ENCODE data around the gene CMIP.

Gene CMIP

GRCh38 chr16:81610936-81611335 is 166.3 kb downstream of the CMIP start:
- DNase-seq = no peak

DNA sequence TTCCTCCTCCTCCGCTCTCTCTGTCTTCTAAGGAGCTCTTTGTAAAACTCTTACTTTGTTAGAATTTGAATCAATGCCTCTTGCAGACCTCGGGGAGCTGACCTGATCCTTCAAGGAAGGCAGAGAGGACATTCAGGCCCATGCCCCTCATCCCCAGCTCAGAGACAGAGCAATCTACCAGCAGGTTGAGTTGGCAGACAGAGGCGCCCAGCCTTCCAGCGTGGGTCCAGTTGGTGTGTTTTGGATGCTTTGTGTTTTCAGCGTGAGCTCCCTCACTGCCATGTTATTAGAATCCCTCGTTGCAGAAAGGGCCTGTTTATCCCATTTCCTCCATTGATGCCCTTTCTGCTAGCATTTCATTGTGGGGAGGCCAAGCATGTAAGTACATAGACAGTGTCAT is 167.1 kb downstream of the CMIP start:
- no peak for DNase-seq

DNA sequence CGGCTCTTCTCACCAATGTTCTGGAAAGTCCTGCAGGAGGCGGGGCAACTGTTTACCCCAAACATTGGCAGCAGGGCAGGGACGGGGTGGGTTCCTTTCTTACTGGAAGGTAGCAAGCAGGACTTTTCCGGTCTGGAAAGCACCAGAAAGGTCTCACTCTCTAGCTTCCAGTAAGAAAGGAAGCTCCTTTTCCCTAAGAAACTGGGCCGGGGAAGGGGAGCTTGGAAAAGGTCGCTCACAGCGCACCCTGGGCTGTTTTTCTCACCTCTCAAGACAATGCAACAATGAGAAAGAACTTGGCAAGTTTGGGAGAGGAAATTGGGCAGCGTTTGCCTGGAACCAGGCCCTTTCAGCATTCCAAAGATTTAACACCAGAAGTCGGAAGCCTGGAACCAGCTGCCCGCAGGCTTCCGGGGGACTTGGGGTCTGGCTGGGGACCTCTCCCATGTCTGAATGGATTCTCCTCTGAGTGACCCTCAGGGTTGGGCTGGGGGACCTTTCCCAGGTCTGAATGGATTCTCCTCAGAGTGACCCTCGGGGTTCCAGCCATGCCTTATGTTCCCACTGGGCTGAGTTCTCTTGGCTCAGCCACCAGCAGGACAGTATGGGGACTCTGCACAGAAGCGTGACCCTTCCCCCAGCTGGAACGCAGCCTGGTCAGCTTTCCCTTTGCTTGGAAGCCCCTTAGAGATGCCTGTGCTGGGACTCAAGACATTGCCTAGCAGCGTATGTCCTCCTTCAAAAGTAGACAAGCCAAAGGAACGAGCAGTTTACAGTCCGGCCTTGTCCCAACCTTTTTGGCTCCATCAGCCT is 167.9 kb downstream of the CMIP start:
- DNase-seq = no peak

DNA sequence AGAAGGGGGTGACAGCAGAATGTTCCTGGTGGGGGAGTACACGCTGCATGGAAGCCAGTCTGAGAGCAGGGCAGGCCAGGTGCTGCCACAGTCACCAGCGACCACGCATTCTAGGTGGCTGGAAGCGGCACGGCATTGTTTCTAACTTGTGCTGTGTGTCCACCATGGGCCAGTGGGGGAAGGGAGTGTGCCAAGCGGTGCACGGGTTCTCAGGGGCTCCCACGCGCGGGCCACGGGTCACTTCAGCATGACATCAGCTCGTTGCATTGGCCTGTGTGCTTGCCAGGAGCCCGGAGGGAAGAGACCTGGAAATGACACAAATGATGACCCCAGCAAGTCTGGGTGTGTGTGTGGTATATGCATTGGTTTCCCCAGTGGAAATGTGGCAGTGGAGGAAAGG is 169.6 kb downstream of the CMIP start:
- no peak for DNase-seq

DNA sequence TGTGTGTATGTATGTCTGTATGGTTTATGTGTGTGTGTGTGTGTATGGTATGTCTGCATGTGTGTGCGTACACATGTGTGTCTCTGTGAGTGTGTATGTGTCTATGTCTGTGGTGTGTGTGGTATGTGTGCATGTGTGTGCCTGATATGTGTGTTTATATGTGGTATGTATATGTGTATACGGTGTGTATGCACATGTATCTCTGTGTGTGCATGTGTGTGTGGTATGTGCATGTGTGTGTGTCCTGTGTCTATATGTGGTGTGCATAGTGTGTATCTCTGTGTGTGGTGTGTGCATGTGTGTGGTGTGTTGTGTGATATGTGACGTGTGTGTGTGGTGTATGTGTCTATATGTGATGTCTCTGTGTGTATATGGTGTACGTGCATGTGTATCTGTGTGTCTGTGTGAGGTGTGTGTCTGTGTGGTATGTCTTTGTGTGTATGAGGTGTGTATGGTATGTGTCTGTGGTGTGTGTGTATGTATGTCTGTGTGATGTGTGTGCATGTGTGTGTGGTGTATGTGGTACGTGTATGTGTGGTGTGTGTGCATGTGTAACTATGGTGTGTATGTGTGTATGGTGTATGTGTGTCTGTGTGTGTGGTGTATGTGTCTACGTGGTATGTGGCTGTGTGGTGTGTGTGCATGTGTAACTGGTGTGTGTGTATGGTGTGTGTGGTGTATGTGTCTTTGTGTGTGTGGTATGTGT is 170.2 kb downstream of the CMIP start:
- DNase-seq = no peak

- no peak for DNase-seq
Measured at GRCh38 chr16:81615411-81615810, 170.8 kb downstream of the CMIP start.

DNA sequence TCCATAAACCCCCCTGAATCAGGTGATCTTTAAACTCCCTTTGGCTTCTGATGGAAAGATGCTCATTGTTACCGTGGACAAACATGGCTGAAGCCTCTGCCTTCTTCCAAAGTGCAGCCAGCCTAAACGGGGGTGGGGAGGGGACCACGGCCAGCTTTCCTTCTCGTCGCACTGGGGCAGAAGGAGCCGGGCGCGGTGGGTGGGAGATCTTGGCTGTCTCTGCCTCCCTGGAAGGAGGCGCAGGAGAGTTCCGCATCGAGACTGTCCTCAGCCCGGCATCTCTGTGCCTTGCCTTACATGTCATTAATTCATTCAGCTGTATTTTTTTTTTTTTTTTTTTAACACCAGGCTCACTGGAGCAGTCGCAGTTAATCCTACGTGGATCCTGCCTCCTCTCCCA is 171.2 kb downstream of the CMIP start:
- no peak for DNase-seq

DNA sequence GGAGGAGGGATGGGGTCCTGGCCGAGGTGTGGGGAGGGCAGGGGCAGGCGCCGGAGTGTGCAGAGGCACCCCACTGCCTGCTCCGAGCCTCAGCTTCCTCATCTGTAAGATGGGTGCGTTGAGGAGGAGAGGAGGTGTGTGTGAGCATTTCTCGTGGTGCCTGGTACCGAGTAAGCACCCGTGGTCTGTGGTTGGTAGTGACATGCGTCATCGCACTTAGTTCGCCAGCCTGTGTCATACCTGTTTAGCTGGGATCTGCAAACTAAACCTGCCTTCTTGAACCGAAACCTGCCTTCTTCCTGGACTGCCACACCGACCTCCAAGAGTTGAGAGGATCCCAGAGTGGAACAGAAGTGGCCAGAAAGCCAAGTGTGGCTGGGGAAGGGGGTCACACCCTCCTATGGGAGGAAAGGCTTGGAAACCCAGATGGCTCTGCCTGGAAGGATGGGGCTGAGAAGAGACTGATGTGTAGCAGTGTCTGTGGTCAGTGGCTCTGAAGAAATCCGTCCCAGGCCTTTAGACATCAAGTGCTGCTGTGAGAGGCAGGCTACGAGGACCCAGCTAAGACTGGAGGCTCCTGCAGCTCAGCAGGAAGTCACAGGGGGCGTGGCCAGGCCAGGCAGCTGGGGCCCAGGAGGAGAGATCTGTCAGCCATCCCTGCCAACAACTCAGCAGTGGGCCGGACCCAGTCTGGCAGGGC is 171.9 kb downstream of the CMIP start:
- no peak for DNase-seq

GRCh38 chr16:81617021-81617346 is 172.4 kb downstream of the CMIP start:
- no peak for DNase-seq

- DNase-seq = no peak
Measured at GRCh38 chr16:81618187-81618586, 173.6 kb downstream of the CMIP start.

DNA sequence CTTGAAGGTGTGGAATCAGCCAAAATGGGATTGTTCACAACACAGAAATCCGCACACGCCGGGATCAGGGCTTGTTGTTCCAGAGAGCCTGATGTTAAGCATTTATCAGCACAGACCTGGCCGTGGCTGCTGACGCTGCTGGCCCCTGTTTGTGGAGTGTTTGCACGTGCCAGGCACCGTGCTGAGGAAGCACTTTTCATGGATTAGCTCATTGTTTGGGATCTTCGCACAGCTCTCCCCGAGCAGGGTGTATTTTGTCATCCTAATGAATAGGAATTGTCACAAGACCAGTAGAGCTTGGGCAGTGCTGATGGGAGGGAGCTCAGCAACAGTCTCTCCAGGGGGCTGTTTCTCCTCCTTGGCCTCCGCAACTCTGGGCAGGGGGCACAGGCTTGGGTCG is 174.1 kb downstream of the CMIP start:
- DNase-seq = peak; percentile 77

- DNase-seq = no peak
Measured at GRCh38 chr16:81620029-81620428, 175.4 kb downstream of the CMIP start.

GRCh38 chr16:81620796-81621195 is 176.2 kb downstream of the CMIP start:
- no peak for DNase-seq

DNA sequence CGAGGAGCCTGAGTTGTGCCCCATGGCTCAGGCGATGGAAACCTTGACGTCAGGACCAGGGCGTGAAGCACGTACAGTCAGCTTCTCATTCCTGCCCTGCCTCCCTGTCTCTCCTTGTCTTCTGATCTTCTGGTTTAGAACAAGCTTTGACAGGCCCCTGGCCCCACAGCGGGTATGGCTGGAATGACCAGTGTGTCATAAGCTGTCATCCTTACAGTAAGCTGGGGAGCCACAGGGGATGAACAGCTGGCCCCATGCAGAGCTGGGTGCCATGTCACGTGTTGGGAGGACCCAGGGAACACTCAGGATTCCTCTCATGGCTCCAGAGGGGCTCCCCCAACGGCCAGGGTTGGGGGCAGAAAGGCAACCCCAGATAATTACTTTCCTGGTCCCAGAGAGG is 176.9 kb downstream of the CMIP start:
- DNase-seq = no peak

- DNase-seq = peak; percentile 46
Measured at GRCh38 chr16:81623365-81624102, 178.9 kb downstream of the CMIP start.

DNA sequence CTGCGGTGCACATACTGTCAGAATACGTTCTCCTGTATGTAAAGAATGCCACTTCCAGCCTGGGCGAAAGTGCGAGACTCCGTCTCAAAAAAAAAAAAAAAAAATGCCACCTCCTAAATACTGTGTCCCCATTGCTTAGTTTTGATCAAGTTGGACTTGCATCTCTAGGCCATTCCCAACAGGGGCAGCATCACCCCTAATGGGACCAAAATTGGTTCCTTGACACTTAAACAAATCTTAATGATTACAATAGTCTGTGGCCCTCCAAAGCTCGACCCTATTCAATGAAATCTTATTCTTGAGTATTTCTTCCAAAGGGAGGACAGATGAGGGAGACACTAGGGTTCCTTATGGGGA is 179.8 kb downstream of the CMIP start:
- no peak for DNase-seq

DNA sequence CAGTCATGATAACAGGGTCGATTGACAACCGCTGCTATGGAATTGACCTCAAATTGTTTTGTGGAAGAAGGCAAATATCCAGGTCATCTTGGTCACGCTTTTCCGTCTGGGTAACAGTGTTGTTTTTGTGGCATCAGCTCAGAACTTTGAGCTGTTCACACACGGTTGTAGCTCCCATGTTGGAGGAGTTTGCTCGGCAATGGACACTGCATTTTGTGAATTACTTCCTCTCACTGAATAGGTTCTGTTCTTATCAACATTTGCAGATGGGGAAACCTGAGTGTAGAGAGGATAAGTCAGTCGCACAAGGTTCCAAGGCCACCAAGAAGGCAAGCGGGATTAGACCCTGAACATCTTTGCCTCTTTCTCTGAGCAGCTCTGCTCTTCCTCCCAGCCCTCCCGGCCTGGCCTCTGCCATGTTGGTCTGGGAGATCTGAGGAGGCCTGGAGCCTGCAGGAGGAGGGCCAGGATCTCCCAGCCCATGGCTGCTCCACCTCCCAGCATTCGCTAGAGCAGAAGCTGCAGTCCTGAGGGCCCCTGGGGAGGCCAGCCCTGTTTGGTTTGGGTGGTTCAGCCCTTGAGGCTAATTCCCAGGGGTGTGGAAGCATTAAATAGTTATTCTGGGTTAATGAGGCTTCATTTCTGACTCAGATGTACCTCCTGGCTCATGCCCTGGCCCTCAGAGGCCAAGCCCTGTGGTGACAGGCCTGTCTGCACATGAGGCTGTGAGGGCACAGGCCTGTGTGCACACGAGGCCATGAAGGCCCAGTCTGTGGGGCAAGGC is 180.3 kb downstream of the CMIP start:
- DNase-seq = peak; percentile 67

DNA sequence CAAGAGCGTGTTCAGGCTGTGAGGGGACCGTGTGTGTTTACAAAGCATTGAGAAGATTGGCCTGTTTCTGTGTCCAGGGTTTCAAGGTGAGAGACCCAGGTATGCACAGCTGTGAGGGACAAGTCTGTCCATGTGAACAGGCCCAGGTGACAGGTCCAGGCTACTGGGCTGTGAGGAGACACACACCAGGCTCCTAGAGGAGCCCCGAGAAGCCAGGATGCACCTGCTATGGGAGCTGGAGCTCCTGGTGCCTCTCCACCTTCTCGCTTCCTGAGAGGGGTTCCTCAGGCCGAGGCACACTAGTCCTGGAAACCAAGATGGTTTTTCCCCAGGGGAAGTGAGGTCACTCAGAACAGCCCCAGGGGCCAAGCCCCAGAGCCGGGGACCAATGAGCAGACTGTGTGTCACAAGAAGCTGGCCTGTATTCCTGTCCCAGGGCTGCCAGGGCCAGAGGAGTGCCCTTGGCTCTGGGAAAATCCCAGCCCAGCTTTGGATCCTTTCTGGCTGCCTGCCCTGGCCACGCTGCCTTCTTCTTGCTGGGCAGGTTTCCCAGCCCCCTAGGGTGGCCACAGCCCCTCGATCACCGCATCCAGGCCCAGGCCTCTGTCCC is 181.0 kb downstream of the CMIP start:
- no peak for DNase-seq

DNA sequence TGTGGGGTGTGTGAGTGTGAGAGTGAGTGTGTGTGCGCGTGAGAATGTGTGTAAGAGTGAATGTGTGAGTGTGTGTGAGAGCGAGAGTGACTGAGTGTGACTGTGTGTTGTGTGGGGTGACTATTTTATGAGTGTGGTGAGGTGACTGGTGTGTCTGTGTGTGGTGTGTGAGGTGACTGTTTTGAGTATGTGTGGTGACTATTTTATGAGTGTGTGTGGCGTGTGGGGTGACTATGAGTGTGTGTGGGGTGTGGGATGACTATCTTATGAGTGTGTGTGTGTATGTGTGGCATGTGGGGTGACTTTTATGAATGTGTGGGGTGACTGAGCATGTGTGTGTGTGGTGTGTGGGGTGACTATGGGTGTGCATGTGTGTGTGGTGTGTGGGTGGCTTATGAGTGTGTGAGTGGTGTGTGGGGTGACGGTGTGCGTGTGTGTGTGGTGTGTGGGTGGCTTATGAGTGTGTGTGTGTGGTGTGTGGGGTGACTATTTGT is 181.6 kb downstream of the CMIP start:
- no peak for DNase-seq

GRCh38 chr16:81627024-81627423 is 182.4 kb downstream of the CMIP start:
- no peak for DNase-seq

GRCh38 chr16:81627729-81628244 is 183.2 kb downstream of the CMIP start:
- no peak for DNase-seq

Measured in DMS153 (cell line).